ENCODE data around the gene DNAJC5. TPM values are rescaled to one million over a fixed set of nuclear protein-coding genes. Genes with fewer than 3 reads are reported as not detected.

Gene DNAJC5
- total and polyA plus RNA-seq, 9 of the 15 experiments (the other 6 are each of a cell fraction or from before 2014, with no cell fraction given), result 0.95 to 42.8 (median 23.4) TPM

DNA sequence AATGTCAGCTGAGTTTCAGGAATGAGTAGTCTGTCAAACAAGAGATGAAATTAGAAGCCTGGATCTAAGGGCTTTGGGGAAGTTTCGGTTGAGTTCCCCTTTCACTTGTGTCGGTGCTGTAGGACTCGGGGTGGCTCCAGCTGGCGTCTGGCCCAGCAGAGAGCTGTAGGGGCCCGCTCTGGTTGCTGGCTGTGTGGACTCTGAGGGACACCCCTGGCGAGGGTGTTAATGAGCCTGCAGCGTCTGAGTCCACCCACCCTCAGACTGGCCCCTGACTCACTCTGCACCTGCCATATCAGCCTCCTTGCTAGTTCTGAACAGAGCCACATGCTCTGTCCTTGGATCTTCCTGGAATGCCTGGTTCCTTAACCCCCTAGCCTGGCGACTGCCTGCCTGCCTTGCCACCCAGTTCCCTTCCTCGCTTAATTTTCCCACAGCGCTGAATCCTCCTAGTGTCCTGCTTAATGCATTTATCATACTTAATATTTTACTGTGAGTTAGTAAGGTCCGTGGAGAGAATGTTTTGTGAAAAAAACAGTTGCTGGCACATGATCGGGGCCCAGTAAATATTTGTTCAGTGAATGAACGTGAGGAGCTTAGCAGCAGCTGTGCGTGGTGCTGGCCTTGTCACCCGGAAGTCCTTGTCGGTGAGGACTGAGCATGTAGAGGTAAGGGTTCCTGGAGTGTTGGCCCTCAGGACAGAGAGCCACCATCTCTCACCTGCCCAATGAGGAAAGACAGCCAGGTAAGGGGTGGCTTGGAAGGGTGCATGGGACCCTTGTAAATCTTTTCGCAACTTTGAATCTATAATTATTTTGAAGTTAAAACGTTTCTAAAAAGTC, 1.6 kb downstream of the DNAJC5 start (continued):
- TF ChIP-seq, protein P1, sequence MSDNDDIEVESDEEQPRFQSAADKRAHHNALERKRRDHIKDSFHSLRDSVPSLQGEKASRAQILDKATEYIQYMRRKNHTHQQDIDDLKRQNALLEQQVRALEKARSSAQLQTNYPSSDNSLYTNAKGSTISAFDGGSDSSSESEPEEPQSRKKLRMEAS (CRISPR knock-in tag; IDR thresholded peaks at IDR 0.05), result 0 out of 2 replicates have a peak, but pooled peaks have one; percentile 16
- TF ChIP-seq ZNF507 (tag; conservative IDR thresholded peaks at IDR 0.05), result no peak
- TF ChIP-seq ZBTB49 (CRISPR knock-in tag; IDR thresholded peaks at IDR 0.05; ENCODE audit: borderline replicate concordance), result no peak
- no peak for TF ChIP-seq BCL6 (CRISPR knock-in tag; IDR thresholded peaks at IDR 0.05)
- TF ChIP-seq SNRNP70 (optimal IDR thresholded peaks at IDR 0.05; ENCODE audit: low read depth, low read length), result no peak
- TF ChIP-seq RBBP5 (IDR thresholded peaks at IDR 0.05; ENCODE audit: borderline replicate concordance, insufficient read depth, low read length, poor library complexity, severe bottlenecking), result peak; percentile 32
- TF ChIP-seq, protein P2, sequence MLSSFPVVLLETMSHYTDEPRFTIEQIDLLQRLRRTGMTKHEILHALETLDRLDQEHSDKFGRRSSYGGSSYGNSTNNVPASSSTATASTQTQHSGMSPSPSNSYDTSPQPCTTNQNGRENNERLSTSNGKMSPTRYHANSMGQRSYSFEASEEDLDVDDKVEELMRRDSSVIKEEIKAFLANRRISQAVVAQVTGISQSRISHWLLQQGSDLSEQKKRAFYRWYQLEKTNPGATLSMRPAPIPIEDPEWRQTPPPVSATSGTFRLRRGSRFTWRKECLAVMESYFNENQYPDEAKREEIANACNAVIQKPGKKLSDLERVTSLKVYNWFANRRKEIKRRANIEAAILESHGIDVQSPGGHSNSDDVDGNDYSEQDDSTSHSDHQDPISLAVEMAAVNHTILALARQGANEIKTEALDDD (IDR thresholded peaks at IDR 0.05), result 0 out of 2 replicates have a peak, but pooled peaks have one; percentile 10
- no peak for TF ChIP-seq STAG1 (CRISPR knock-in tag; IDR thresholded peaks at IDR 0.05; ENCODE audit: borderline replicate concordance)
- TF ChIP-seq ELF1 (tag; IDR thresholded peaks at IDR 0.05), result 0 out of 2 replicates have a peak, but pooled peaks have one; percentile 38
- TF ChIP-seq BMI1 (IDR thresholded peaks at IDR 0.05; ENCODE audit: low read length), result no peak
- peak; percentile 51; the same call in 1 of the 2 replicates for TF ChIP-seq POLR2G (IDR thresholded peaks at IDR 0.05; ENCODE audit: low read depth, low read length)
- peak; percentile 36 for TF ChIP-seq EGR1 (conservative IDR thresholded peaks at IDR 0.05)
